GM19043 (cell line): ENCODE results near the gene OR4F6.

Experiments
- ATAC-seq: cut with Tn5 transposase; IDR thresholded peaks from one replicate; pipeline ENCODE4 v1.9.1; 2021; ENCODE audit warnings: low read depth; ENCODE audit not compliant: unreplicated experiment

Gene OR4F6

DNA sequence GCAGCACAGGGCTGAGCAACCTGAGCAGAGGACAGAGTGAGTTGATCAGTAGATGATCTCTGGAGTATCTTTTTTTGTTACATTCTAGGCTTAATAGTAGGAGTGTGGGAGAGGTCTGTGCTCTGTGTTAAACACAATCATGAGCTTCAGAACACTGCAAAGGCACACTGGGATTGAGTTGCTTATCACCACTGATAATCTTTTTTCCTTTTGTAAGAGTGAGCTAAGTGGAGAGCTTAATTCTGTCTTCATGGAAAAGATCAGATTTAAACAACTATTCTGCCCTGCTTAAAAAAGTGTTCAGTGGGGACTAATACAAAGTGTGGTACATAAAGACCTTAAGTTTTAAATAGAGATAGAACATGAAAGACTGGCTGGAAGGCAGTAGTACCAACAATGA lies 1.1 kb downstream of the OR4F6 start:
- no peak for ATAC-seq

DNA sequence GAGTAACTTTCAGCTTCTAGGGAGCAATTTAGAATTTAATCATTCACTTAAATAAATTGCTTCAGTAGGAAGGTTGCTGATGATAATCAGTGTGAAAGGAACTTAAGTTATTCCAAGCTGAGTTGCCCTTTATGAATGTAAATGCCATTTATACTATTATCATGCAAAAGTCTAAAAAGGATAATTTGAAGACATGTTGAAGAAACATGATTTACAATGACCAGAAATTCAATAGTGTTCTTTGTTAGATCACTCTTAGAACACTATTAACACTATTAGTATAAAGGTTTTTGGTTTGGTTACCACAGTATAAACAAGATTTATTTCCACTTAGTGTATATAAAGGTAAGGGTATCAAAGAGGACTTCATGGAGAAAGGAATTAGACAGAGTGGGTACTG lies 1.6 kb downstream of the OR4F6 start:
- ATAC-seq = no peak

DNA sequence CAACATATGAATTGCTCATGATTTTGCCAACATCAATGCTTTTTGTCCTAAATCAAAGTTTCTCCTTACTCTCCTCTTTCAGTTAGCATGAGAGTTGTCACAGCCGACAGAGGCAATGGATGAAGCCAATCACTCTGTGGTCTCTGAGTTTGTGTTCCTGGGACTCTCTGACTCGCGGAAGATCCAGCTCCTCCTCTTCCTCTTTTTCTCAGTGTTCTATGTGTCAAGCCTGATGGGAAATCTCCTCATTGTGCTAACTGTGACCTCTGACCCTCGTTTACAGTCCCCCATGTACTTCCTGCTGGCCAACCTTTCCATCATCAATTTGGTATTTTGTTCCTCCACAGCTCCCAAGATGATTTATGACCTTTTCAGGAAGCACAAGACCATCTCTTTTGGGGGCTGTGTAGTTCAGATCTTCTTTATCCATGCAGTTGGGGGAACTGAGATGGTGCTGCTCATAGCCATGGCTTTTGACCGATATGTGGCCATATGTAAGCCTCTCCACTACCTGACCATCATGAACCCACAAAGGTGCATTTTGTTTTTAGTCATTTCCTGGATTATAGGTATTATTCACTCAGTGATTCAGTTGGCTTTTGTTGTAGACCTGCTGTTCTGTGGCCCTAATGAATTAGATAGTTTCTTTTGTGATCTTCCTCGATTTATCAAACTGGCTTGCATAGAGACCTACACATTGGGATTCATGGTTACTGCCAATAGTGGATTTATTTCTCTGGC lies 2.5 kb downstream of the OR4F6 start:
- ATAC-seq = no peak

DNA sequence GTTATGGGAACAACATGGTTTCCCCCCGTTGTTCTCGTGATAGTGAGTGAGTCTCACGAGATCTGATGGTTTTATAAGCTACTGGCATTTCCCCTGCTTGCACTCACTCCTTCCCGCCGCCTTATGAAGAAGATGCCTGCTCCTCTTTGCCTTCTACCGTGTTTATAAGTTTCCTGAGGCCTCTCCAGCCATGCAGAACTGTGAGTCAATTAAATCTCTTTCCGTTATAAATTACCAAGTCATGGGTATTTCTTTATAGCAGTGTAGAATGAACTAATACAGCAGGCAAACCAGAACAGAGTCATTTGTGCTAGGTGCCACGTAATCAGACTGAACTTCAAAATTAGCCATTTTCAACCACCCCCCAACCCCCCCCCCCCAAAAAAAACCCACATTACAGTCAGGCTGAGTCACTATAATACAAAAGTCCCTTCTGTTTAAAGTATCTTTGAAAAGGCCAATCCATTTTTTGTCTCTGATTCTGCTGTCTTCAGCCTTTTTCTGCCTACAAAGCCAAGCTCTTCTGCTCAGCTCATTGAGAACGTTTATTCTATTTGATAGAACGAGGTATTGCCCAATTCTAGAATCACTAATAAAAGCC lies 4.1 kb downstream of the OR4F6 start:
- ATAC-seq = no peak

DNA sequence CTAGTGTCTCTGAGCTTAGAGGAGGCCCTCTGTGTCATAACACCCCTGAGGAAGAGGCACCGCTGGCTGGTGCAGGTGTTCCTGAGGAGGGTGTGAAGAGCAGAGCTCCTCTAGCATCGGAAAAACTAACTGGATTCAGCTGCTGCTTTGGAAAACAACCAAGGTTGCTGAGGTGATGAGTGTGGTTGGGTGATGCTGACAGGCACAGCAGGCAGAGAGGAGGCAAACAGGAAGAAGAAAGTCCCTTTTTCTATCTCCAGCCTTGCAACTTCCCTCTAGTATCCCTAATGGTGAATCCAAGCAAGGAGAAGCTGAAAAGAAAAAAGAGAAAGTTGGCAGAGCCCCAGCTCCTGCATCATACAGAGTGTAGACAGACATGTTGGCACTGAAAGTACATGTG lies 4.9 kb downstream of the OR4F6 start:
- no peak for ATAC-seq

DNA sequence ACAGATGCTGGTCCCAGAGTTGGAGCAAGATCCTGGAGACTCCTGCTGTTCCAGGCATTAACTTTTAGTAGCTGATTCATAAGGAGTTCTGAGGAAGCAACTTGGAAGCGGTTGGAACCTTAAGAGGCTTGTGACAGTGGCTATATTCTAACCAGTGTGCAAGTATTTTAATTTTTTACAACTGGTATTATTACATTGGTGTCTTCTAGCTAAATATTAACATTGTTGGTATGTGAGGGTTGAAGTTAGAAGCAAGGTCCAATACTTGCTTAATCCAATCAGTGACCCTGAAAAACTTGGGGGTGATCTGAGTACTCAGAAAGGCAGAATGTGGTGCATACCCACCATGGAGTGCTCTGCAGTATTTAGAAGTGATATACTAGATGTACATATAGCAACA lies 7.1 kb downstream of the OR4F6 start:
- no peak for ATAC-seq

DNA sequence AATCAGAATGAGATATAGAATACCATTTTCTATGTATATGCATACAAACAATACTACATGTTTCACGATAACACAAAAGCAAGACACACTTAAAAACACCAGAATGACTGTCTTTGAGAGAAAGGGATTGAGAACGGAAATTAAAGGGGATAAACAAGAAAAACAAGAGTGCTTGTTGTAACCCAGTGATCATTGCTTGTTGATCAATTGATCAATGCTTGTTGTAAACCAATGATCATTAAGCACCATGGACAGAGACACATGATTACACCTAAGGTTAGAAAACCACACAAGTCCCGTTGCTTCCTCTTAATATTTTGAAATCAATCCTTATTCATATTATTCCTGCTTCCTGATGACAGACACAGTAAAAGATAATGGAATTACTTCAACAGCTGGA lies 7.6 kb downstream of the OR4F6 start:
- ATAC-seq = no peak

DNA sequence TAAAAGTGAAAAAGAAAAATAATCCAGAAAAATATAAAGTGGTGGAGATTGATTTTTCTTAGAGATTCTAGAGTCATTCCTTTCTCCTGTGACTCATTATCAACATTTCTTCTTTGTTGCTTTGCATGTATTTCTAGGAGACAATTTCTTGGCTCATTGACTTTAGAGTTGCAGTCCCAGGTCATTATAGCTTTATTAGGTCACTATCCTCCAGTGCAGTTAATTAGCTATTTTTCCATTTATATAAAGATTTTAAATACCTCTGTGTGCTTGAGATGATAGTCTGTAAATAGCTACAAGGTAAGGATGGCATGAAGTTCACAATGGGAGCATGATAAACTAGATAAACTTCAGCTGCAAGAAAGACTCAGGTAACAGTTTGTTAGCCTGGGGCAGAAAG lies 8.6 kb downstream of the OR4F6 start, which contains the start of gene OR4F15:
Gene OR4F15, plus strand, starts transcription at position 301 of the 400 bp plus-strand sequence. CDS start 5,985 bp downstream, outside the sequence.
- ATAC-seq = no peak

DNA sequence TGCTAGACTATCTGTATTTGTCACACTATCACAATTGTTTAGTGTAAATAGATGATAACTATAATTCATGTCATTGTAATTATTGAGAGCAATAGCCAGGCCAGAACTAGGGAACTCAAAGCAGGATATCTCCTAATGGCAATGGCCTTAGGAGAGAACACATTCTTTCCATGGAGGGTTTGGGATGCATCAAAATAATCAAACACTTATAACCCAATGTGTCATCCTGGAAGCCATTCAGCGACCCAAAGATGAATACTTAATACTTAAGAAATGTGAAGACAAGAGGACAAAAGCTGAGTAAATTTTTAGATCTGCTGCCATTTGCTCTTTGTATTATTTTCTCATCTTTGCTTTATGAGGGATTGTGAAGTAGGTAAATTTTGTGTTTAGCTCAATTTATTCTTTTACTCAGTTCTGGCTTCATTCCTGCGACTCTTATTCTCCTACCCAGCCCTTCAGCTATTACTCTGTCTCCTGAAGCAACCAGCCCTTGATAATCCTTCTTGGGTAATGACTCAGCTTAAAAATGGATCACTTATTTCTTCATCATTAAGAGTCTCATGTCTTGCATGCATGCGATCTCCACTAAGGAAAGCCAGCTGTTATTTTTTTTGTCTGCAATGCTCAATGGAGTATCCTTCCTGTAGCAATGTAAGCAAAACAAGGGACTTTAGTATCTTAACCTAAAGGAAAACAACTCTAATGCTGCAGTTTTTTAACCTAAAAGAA lies 10.7 kb downstream of the OR4F6 start:
- no peak for ATAC-seq

DNA sequence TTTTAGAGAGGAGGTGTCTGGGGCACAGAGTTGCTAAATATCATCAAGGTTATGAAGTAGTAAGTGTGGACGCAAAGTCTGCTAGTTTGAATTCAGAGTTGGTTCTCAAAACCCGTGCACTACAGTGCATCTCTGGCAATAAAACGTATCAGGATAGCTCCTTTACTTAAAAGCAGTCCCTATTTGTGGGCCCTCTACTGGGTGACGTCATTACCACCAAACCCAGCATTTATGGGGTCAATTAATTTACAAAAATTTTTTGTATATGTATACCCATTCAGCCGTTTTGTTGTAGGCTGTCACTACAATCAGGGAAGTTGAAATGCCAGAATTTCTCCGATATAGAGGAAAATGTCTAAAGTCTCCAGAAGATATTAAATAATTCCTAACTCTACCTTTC lies 17.5 kb downstream of the OR4F6 start:
- no peak for ATAC-seq

DNA sequence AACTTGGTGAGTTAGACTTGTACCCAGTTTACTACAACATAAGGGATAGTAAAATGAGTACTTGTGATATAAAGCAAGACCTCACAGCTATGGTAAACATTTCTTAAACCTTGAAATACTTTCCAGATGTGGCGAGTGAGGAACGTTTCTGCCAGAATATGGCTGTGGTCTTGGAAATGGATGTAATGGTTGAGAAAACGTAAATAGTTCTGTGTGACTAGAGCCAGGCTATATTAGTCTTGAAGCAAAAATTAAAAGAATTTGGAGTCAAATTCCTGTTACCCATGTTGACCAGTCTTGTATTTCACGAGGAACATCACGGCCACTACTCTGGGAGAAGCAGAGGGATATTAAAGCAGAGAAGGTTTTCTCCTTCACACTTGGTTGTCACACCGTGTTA lies 23.9 kb downstream of the OR4F6 start:
- ATAC-seq = no peak

DNA sequence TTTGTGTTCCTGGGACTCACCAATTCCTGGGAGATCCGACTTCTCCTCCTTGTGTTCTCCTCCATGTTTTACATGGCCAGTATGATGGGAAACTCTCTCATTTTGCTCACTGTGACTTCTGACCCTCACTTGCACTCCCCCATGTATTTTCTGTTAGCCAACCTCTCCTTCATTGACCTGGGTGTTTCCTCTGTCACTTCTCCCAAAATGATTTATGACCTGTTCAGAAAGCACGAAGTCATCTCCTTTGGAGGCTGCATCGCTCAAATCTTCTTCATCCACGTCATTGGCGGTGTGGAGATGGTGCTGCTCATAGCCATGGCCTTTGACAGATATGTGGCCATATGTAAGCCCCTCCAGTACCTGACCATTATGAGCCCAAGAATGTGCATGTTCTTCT lies 25.5 kb downstream of the OR4F6 start:
- ATAC-seq = no peak

DNA sequence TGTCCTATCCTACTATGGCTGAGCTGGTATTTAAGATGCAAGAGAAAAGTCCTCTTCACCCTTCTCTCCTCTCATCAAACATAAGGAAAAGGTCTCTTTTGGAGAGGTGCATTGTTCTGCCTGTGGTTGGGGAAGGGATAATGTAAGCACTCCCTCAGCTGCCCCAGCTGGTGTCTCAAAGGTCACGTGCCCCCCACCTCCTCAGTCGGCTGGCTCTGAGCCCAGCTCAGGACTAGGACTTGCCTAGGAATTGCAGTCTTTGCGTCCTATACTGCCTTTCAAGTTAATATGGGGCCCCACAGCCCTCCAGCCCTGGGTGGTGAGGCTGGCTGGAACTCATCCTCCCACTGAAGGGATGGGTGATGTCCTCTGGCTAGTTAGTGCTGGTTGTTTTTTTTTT lies 38.3 kb downstream of the OR4F6 start:
- ATAC-seq = no peak

DNA sequence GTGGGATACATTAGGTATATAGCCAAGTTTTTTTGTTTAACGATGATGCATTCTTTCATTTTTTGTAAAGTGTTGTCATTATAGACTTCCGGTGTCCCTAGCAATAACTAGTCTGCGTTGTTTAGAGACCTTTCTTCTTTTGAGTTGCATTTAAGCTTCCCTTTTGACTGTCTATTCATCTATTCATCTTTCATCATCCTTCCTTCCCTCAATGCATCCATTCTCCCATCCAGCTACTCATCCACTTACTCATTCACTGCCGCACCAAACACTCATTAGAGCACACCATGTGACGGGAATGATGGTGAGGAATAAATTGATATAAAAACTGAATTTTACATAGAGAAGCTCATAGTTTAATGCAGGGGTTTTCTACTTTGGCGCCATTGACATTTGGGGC lies 41.6 kb downstream of the OR4F6 start:
- ATAC-seq = no peak

DNA sequence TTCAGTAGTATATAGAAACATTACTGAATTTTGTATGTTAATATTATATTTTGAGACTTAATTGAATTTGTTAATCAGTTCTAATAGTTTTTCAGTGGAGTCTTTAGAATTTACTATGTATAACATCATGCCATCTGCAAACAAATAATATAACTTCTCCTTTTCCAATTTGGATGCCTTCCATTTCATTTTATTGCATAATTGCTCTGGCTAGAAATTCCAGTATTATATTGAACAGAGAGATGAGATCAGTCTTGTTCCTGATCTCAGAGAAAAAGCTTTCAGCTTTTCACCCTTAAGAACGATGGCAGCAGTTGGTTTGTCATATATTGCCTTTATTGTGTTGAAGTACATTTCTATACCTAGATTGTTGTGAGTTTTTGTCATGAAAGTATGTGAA lies 49.0 kb downstream of the OR4F6 start:
- no peak for ATAC-seq
